ENCODE results near the gene TYRP1.

The TYRP1 gene

GRCh38 chr9:12698266-12698665 lies 5.1 kb downstream of the TYRP1 start:
- no peak for DNase-seq

- no peak for DNase-seq
These were observed 5.8 kb downstream of the TYRP1 start for GRCh38 chr9:12698986-12699385.

GRCh38 chr9:12699529-12699928 lies 6.3 kb downstream of the TYRP1 start:
- no peak for DNase-seq

GRCh38 chr9:12701126-12701525 lies 7.9 kb downstream of the TYRP1 start:
- DNase-seq: no peak

GRCh38 chr9:12702160-12702758 lies 9.1 kb downstream of the TYRP1 start:
- no peak for DNase-seq

GRCh38 chr9:12703996-12704395 lies 10.8 kb downstream of the TYRP1 start:
- DNase-seq: no peak

- DNase-seq: no peak
These were observed 12.7 kb downstream of the TYRP1 start for GRCh38 chr9:12705738-12706391.

- no peak for DNase-seq
These were observed 15.5 kb downstream of the TYRP1 start for GRCh38 chr9:12708562-12709298.

- no peak for DNase-seq
These were observed 19.3 kb downstream of the TYRP1 start for GRCh38 chr9:12712532-12712931.

GRCh38 chr9:12715268-12715667 lies 22.1 kb downstream of the TYRP1 start:
- DNase-seq: no peak

GRCh38 chr9:12716823-12717600 lies 23.8 kb downstream of the TYRP1 start:
- DNase-seq: no peak

- no peak for DNase-seq
These were observed 24.7 kb downstream of the TYRP1 start for GRCh38 chr9:12717907-12718306.

GRCh38 chr9:12718482-12719026 lies 25.4 kb downstream of the TYRP1 start:
- DNase-seq: no peak

- DNase-seq: no peak
These were observed 26.2 kb downstream of the TYRP1 start for GRCh38 chr9:12719431-12719830.

- DNase-seq: no peak
These were observed 27.4 kb downstream of the TYRP1 start for GRCh38 chr9:12720551-12720950.

GRCh38 chr9:12722131-12722530 lies 28.9 kb downstream of the TYRP1 start:
- no peak for DNase-seq

- DNase-seq: no peak
These were observed 30.3 kb downstream of the TYRP1 start for GRCh38 chr9:12723409-12724028.

- no peak for DNase-seq
These were observed 33.6 kb downstream of the TYRP1 start for GRCh38 chr9:12726795-12727194.

- DNase-seq: no peak
These were observed 37.0 kb downstream of the TYRP1 start for GRCh38 chr9:12730198-12730597.

GRCh38 chr9:12730927-12731326 lies 37.7 kb downstream of the TYRP1 start:
- no peak for DNase-seq

GRCh38 chr9:12732971-12733370 lies 39.8 kb downstream of the TYRP1 start:
- DNase-seq: no peak

GRCh38 chr9:12735665-12736064 lies 42.5 kb downstream of the TYRP1 start:
- DNase-seq: no peak

- no peak for DNase-seq
These were observed 44.7 kb downstream of the TYRP1 start for GRCh38 chr9:12737871-12738270.

All from cortex of kidney (tissue), 1 donor.